NCI-H526 (cell line): ENCODE measurements around the gene ARV1.
A peak's percentile ranks its signal among the peaks of the same experiment; 100 is the strongest.
"Not testable (repeated sequence)": the region's sequence is repeated elsewhere in the genome, so short reads cannot be mapped to it uniquely, and the experiment has no call there.

Experiments
- DNase-seq, 2 experiments: peaks; one replicate each; lab custom pipeline; 2025; lab: John Stamatoyannopoulos, UW

ARV1 gene

DNA sequence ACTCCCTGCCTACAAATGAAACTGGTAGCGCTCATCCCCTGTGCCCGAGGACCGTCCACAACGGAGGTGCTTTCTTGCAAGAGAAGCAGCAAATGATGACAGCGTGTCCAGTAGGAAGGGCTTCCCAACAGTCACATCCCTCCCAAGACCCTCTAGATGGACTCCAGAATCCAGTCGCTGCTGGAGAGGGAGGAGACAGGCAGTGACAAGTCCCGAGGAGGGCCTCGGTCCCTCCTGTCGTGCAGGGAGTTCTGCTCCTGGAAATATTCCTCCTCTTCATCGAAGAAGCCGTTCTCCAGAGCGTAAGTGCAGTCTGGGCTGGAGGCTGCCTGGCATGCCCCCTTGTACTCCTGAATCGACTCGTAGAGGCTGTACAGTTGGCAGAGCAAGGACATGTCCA is 40.8 kb downstream of the ARV1 start:
- no peak for DNase-seq

DNA sequence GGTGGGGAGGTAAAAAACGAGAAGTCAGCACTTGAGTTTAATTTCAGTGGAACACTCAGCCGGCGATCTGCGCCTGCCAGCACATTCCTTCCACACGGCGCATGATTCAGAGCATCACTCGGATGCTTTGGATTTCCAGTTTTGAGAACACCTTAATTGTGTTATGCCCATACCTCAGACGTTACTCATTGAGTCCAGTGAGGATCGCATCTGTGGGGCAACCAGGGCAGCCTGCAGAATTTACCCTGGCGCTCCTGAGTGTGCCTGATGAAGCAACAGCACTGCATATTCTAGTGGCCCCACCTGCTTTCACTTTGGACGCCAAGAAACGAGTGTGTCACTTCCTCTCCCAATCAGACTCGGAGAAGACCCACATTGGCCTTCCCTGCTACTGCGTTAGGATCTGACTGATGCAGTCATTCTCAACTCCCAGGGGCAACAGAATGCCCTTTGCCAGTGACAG is 41.3 kb downstream of the ARV1 start:
- no peak for DNase-seq

DNA sequence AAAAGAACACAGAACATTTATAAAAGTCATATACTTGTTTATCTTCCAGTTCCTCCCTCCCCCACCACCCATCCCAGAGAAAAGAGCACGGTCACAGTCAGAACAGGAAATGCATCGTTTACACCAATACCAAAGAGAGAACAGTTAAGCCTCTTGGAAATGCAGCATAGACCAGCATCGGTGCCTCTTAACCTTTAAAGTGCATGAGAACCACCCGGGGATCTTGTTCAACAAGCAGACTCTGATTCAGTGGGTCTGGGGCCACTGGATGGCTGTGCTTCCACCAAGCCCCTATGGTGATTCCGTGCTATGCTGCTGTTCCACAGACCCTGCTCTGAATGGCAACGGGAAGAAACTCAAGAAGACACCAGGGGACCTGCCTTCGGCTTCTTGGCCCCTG is 41.9 kb downstream of the ARV1 start:
- DNase-seq = no peak

DNA sequence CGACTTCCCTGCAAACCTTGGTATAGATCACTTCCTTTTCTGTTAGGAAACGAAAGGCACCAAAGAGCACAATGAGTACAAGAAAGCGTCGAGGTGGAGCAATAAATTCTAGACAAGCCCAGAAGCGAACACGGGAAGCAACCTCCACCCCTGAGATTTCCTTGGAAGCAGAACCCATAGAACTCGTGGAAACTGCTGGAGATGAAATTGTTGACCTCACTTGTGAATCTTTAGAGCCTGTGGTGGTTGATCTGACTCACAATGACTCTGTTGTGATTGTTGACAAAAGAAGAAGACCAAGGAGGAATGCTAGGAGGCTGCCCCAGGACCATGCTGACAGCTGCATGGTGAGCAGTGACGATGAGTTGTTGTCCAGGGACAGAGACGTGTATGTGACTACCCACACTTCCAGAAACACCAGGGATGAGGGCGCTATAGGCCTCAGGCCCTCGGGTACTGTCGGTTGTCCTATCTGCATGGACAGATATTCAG is 42.7 kb downstream of the ARV1 start:
- no peak for DNase-seq

DNA sequence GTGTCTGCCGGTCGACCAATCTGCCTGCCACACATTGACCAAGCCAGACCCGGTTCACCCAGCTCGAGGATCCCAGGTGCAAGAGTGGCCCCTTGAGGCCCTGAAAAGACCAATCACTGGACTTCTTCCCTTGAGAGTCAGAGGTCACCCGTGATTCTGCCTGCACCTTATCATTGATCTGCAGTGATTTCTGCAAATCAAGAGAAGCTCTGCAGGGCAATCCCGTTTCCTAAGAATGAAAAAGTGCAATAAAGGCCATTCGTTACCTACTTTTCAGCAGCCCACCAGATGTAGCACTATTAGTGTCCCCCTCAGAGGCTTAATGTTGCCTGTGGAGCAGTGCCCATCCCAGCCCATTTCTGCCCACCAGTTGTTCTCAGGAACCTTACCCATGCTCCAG is 43.6 kb downstream of the ARV1 start:
- not testable (repeated sequence) for DNase-seq

DNA sequence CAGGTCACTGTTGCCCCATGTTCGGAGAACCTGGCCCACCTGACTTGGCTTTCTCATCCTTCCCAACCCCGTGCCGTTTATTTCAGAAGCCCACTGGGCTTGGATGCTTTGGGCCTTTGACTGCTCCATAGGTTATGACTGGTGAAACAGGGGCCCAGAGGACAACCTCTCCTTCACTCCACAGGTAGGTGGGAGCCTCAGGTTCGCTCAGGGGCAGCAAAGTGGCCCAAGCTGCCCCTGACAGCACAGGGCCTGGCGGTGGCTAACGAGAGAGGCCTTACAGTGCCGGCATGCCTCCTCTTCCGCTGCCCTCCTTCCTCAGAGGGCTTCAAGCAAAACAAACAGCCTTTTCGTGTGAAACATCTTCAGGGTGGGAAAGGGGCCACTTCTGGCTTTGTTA is 44.3 kb downstream of the ARV1 start:
- DNase-seq = no peak

DNA sequence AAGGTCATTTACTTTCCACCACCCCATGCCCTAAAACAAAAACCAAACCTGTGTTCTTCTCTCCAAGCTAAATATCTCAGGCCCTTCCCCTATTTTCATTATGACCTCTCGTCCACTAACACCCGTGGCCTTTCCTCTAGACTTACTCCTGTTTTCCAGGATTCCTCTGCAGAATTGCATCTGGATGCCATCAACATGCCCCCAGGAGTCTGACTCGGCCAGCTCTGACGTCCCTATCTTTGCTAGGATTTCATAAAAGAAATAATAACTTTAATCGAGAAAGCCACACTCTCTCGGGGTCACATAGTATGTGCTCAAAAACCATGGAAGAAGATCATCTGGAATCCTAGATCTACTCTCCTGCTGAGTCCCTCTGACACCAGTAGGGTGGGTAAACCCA is 47.7 kb downstream of the ARV1 start:
- no peak for DNase-seq

DNA sequence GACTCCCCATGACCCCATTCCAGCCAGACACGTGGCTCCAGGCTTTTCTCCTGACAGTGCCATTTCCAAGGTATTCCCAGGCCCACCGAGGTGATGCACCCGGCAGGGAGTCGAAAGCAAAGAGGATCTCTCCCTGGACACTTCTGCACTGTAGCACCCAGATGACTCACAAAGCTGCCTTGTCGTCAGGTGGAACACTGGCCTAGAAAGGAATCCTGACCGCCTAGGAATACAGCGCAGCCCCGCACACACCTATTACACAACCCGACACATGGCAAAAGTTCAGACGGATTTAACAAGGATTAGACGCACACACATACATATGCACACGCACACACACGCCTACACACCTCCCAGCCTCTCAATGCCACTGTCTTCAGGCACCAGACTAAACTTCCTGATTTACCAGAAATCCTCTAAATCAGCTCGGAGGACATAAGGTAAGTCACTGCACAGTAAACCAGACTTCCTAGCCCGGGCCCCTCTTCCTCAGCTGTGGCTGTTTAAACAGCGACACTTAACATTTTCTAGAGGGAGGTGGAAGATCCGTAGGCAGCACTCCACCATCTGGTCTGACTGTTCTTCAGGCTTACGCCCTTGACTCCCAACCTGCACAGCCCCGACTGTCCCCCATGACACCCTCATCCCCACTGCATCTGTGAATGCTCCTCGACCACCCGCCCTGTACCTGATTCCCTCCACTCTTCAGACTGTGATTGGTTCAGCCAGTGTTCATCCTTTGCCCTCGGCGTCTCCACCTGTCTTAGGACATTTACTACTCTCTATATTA is 48.4 kb downstream of the ARV1 start:
- no peak for DNase-seq

DNA sequence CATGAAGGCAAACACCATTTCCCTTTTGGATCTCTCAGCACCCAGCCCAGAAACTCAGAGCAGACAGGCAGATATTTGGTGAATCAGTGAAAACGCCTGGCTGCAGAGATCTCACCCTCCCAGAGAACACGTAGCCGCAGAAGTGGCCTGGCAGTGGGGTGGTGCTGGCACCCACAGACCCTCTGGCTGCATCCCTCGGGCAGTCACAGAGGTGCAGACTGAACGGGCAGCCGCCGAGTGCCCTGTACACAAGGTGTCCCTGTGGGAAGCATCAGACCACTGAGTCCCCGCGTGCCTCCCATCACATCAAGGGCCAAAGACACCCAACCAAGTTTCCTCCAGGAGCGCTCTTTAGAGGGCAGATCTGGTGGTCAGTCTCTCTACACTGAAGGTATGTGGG is 49.1 kb downstream of the ARV1 start:
- DNase-seq = no peak

DNA sequence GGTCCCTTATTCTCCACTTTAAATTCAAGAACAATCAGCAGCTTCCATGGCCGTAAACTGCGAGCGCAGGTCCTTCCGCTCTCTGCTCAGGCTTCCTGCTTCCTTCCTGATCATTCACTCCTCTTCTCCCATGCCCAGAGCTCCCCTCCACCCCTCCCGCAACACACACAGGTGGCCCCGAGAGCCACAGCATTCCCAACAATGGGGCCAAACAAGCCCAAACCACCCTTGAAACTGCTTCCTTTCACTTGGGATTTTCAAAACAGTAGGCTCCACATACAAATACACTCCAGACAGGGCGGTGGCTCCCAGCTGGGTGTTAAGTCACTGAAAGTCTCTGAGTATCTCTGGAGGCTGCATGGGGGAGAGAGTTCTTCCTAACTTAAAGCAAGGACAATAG is 49.8 kb downstream of the ARV1 start:
- no peak for DNase-seq

DNA sequence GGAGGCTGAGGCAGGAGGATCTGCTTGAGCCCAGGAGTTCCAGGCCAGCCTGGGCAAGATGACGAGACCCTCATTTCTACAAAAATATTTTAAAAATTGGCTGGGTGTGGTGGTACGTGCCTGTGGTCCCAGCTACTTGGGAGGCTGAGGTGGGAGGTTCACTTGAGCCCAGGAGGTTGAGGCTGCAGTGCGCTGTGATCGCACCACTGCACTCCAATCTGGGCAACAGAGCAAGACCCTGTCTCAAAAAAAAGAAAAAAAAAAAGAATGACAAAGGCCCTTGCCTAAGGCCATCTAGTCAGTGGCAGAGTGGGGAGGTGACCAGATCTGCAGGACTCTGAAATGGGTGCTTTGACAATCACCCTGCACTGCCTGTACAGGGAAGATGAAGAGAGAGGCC is 50.4 kb downstream of the ARV1 start:
- not testable (repeated sequence) for DNase-seq

DNA sequence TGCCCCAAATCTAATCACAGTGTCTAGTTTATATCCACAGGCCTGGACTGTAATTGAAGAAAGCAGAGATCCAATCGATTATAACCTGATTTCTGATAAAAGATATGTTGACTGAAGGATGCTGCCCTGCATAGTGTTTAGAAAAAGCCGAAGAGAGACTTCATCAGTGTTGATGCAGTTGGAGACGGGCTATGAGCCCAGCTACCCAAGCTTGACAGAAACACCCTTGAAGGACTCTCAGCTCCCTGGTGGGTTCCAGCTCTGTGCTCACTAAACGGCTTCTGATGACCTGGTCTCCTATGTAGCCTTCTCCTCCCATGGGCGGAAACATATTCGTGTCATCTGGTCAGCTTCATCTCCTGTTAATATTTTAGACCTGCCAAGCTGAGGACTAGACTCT is 50.9 kb downstream of the ARV1 start:
- DNase-seq = no peak

DNA sequence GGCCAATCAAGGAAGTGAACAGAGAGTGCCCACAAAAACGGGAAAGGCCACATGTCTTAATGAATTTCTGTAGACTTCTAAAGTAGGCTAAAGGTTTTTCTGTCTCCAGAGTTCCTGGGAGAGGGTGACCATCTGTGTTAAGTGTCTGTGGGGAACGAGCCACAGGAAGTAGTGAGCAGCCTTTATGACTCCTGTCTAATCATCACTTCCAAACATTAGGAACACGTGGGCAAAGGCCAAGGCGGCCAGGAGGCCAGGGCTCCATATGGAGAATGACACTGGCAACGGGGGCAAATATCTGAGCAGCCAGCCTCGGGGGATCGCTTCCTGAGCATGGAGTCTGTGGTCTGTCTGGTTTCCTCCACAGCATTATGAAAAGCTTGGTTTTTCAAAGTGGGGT is 54.1 kb downstream of the ARV1 start:
- DNase-seq = no peak

DNA sequence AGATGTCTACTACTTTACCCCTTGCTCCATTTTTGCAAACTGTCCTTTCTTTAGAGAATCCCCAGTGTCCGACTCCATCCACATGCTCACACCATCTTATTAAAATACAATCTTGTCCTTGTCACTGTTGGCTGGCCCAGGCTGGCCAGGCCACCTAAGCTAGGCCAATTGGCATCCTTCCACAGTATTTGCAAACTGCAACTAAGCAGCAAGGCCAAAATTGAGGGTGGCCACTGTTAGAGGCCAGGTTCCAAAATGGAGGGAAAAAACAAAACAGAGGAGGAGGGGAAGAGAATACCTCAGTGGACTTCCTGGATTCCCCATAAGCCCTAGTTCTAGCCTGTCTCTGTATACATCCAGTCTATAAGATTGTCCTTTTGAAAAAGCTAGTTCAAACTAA is 56.9 kb downstream of the ARV1 start:
- no peak for DNase-seq

DNA sequence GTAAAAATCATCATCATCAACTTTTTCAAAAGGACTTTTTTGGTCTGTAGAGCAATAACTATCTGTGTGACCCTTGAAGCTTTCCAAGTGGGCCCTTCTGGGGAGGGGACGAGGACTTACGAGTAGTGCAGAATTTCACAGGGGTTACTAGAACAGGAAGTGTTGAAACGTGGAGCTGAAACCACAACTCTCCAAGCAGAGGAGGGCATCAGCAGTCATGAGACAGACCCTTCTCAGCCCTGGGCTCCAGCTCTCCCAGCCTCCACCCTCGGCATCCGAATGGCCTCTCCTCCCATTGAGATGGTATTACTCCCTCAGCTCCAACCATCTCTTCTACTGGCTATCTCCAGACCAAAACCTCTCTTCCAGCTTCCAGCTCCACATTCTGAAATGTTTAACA is 57.5 kb downstream of the ARV1 start:
- DNase-seq = no peak

DNA sequence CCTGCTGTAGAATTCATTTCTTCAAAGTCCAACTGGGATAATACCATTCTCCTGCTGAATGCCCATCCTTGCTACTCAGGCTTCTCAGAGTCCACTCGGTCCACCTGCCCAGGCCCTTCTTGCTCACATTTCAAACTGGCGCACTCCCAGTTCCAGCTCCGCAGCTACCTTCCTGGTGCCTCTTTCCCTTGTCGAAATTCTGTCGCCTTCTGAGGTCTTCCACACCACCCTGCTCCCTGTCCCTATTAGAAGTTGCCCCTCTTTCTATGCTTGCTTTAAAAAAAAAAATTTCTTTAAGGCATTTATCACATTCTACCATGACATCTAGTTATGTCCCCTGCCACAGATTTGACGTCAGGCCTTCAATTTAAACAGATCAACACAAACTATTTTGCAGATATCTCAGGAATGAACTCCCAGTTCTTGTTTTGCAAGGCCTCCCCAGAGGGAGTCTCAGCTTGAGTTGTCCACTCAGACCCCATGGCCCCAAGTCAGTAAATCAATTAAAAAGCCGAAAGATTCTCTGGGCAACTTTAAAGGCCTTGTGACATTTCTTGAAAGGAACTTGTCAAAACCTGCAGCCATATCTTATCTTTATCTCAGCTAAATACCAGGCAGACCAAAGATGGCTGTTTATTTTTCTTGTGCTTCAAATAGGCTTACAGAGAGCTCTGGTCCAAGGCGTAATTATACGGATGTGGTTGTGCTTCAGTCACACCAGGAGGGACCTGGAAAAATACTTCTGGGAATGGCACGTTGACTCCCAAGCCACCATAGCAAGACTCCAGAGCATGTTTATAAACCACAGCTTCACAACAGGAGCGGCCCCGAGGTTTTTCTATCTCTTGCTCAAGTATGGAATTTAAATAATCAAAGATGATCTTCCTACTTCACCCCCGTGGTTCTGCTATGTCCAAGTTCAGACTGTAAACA is 59.0 kb downstream of the ARV1 start:
- DNase-seq = no peak

DNA sequence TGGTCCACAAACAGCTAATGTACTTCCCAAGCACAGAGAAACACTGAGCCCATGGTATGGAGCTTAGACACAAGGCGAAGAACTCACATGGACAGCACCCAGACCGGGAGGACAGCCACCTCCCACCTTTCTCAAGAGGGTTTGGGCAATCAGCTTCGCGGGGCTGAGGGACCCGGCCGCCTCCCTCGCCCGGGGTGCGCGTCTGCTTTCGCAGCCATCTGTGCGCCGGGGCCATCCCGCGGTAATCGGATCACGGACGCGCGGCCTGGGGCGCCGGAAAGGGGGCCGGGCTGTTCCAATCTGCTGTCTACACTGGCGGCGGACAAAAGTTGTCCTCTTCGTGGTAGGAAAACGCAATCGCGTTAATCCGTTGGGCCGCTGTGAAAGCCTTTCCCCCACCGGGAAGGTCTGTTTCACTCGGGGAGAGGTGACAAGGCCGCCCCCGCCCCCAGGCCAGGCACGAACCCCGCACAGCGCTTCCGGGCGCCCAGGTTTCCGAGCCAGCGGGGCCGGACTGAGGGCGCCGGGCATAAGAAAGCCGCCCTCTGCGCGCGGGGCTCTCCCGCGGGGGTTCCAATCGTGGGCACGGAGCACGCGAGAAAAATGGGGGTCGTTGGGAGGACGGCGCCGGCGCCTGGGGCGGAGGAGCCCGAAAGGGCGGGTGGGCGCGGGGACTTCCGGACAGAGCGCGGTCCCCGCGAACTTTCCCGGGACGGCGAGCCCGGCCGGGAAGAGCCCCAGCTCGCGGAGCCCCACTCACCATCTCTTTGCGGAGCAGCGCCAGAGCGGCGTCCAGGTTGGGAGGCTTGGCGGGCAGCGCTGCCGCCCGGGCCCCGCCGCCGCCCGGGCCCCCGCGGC is 60.5 kb downstream of the ARV1 start:
- DNase-seq = peak in 1 of 2 experiments; percentile 43

DNA sequence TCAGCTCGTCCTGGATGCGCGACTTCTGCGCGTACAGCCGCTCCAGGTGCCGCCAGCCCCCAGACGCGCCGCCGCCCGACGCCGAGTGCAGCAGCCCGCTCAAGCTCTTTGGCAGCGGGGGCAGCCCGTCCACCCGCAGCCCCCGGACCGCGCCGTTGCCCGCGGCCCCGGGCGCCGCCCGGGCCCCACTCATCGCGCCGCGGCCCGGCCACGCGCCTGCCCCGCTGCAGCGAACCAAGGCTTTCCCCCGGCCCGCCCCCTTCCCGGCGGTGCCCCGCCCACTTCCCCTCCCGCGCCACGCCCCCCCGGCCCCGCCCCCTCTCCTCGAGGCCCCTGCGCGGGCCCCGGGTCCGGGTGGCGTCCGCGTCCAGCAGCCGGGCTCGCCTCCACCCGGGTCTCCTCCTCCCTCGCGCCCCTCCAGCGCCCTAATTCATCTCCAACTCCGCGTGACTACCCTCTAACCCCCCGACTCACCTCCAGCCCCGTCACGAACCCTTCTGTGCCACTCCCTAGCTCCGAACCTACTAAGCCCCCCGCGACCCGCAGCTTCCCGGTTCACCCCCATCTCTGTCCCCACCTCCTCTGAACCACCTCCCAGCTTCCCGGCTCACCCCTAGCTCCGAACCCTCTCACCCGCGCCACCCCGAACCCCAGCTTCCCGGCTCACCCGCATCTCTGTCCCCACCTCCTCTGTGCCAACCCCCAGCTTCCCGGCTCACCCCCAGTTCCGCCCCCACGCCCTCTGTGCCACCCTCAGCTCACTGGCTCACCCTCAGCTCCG is 61.3 kb downstream of the ARV1 start, which contains the start of gene FAM89A:
TSS of gene FAM89A (minus strand) at position 236 of the 781 bp plus-strand sequence. CDS start at position 193, 43 bp downstream.
- peak in 1 of 2 experiments; percentile 49 for DNase-seq

DNA sequence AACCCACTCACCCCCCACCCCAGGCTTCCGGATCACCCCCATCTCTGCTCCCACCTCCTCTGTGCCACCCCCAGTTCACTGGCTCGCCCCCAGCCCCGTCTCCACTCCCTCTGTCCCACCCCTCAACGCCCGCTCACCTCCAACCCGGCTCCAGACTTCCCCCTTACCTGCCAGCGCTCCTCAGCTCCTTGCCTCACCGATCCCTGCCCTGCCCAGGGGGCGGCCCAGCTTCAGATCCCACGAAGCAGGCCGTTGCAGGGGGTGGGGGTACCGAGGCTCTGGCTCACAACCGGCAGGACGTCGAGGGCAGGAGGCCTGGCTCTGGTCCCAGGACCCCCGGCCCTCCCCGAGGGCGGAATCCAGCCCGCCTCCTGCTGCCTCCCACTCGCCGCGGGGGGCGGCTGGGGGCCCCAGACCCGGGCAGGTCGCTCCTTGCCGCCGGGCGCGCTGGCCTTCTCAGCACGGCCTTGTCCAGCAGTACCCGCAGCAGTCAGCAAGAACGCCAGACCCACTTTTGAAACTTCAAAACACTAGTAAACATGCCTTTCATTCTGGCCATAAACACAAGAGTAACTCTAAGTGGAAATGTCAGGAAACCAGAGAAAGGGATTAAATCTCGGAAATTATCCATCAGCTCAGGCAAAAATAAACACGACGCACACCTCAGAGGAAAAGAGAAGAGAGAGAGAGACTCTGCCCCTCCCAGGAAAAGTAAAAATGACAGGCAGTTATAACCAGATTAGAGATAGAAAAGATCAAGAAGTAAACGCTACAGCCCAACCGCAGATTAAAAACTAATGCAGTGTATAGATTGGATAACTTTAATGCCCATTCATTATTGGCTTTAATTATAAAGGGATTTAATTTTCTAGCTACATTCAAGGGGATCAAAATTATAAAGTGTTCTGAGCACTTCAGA is 62.2 kb downstream of the ARV1 start:
- no peak for DNase-seq

DNA sequence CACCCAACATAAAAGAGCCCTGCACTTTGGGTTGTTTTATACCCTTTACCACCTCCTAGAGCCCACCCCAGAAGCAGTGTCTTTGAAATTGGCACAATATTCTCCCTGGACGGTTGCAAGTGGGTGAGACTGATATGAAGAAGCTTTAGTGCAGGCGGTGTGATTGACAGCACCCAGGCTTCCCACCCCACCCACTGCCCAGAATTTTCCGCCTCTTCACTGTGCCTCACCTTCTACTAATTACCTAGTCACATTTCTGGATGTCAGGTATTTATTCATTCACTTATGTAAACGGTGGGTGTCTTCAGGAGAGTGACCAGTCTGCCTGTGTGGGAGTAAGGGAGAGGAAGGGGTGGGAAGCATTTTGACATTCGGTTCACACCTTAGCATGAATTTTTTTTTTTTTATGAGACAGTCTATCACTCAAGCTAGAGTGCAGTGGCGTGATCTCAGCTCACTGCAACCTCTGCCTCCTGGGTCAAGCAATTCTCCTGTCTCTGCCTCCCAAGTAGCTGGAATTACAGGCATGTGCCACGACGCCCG is 62.9 kb downstream of the ARV1 start:
- DNase-seq = no peak
